NCI-H2196 treated with DMSO at 0.1 percent for 48 hours (cell line): ENCODE results near the gene C19orf53.

Experiments used
- DNase-seq: peaks from one replicate; lab custom pipeline; 2025; ENCODE audit not compliant: unreplicated experiment; lab: John Stamatoyannopoulos, UW

Gene C19orf53

GRCh38 chr19:13825489-13826441 is 51.5 kb downstream of the C19orf53 start:
- DNase-seq: no peak

- no peak for DNase-seq
Observed at GRCh38 chr19:13826652-13827235, 52.5 kb downstream of the C19orf53 start.

- DNase-seq: no peak
Observed at GRCh38 chr19:13827656-13828055, 53.4 kb downstream of the C19orf53 start.
